HT1080 (cell line): ENCODE results near the gene MAU2. TPM values are rescaled to one million over a fixed set of nuclear protein-coding genes. Genes with fewer than 3 reads are reported as not detected.

Experiments
- DNase-seq: peaks from one replicate; pipeline ENCODE4 v3.0.0-alpha.2; 2015; ENCODE audit warnings: low read depth
- total RNA-seq: library from RNA; depleted of rRNA; stranded (reverse); fragments of >200 nt; shearing (Covaris generic); gene quantifications from 2 replicates; pipeline ENCODE4 v1.2.3, GENCODE V29; 2014; rRNA removed

Gene MAU2
- total RNA-seq, 1 experiment from 2014 or later: 35.3 TPM

GRCh38 chr19:19407633-19407930 lies 87.0 kb downstream of the MAU2 start:
- no peak for DNase-seq

Other genes starting within 250 kb of the MAU2 start
- 25.4 and 46.4 TPM in 2 replicates for gene TMEM161A, start 182.4 kb upstream of the MAU2 start, total RNA-seq
- gene MEF2B, start 150.6 kb upstream of the MAU2 start, total RNA-seq: not detected in 2 replicates
- gene BORCS8, start 128.7 kb upstream of the MAU2 start, total RNA-seq: 34.6 and 44.1 TPM in 2 replicates
- gene RFXANK, start 128.6 kb upstream of the MAU2 start, total RNA-seq: 80.2 and 103 TPM in 2 replicates
- gene NR2C2AP, start 117.4 kb upstream of the MAU2 start, total RNA-seq: 25.4 and 27.3 TPM in 2 replicates
- gene NCAN, start 108.9 kb upstream of the MAU2 start, total RNA-seq: 0.03 TPM in 1 of 2 replicates, not detected in the other
- gene TM6SF2, start 47.5 kb upstream of the MAU2 start, total RNA-seq: 0.11 TPM in 1 of 2 replicates, not detected in the other
- gene SUGP1, start 320 bp upstream of the MAU2 start, total RNA-seq: 49.8 and 55.4 TPM in 2 replicates
- 92.7 and 121 TPM in 2 replicates for gene GATAD2A, start 84.8 kb downstream of the MAU2 start, total RNA-seq
- gene TSSK6, start 194.7 kb downstream of the MAU2 start, total RNA-seq: 1.1 and 1.4 TPM in 2 replicates
- 142 and 227 TPM in 2 replicates for gene NDUFA13, start 195.4 kb downstream of the MAU2 start, total RNA-seq
- 0.90 and 1.6 TPM in 2 replicates for gene YJEFN3, start 208.1 kb downstream of the MAU2 start, total RNA-seq
- 0.10 TPM in 1 of 2 replicates, not detected in the other for gene CILP2, start 217.4 kb downstream of the MAU2 start, total RNA-seq